Measurements from ENCODE around the gene XXYLT1. TPM values are rescaled to one million over a fixed set of nuclear protein-coding genes. Genes with fewer than 3 reads are reported as not detected.

Gene XXYLT1
- total RNA-seq, 1 donor from 2014 or later = 9.8 TPM

GRCh38 chr3:195212749-195213375 is 58.1 kb downstream of the XXYLT1 start:
- DNase-seq (peak; percentile 23), ATAC-seq (no peak)
- Histone ChIP-seq H3K27ac (no peak overlapping the region), H3K27me3 (no peaks in the 10 kb centered on the region), H3K4me1 (peaks cover 23% of the 10 kb centered on the region), H3K4me3 (no peak overlapping the region), H3K9me3 (no peaks in the 10 kb centered on the region), H3K36me3 (no peaks in the 10 kb centered on the region)
- intact Hi-C loops (cut with DNase I) = no loop called here
- TF ChIP-seq, protein P1, sequence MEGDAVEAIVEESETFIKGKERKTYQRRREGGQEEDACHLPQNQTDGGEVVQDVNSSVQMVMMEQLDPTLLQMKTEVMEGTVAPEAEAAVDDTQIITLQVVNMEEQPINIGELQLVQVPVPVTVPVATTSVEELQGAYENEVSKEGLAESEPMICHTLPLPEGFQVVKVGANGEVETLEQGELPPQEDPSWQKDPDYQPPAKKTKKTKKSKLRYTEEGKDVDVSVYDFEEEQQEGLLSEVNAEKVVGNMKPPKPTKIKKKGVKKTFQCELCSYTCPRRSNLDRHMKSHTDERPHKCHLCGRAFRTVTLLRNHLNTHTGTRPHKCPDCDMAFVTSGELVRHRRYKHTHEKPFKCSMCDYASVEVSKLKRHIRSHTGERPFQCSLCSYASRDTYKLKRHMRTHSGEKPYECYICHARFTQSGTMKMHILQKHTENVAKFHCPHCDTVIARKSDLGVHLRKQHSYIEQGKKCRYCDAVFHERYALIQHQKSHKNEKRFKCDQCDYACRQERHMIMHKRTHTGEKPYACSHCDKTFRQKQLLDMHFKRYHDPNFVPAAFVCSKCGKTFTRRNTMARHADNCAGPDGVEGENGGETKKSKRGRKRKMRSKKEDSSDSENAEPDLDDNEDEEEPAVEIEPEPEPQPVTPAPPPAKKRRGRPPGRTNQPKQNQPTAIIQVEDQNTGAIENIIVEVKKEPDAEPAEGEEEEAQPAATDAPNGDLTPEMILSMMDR (IDR thresholded peaks at IDR 0.05) = no peak

- Histone ChIP-seq H3K4me1 (peaks cover 24% of the 10 kb centered on the region), H3K27me3 (no peaks in the 10 kb centered on the region), H3K4me3 (no peak overlapping the region), H3K36me3 (no peaks in the 10 kb centered on the region), H3K27ac (no peak overlapping the region), H3K9me3 (no peaks in the 10 kb centered on the region)
- no peak for ATAC-seq
- TF ChIP-seq, protein P1 (IDR thresholded peaks at IDR 0.05) = no peak
- intact Hi-C loops (cut with DNase I) = no loop called here
- peak; percentile 36 for DNase-seq
Measured at GRCh38 chr3:195212033-195212748, 58.8 kb downstream of the XXYLT1 start.

GRCh38 chr3:195210266-195210973 is 60.5 kb downstream of the XXYLT1 start:
- H3K9me3 ChIP-seq = no peaks in the 10 kb centered on the region
- intact Hi-C loops (cut with DNase I) = no loop called here
- ATAC-seq (peak; percentile 38), DNase-seq (no peak)
- peak overlapping the region; percentile 0 for H3K4me3 ChIP-seq
- H3K36me3 ChIP-seq = no peaks in the 10 kb centered on the region
- H3K27me3 ChIP-seq = no peaks in the 10 kb centered on the region
- TF ChIP-seq, protein P1 (IDR thresholded peaks at IDR 0.05) = no peak
- peaks cover 30% of the 10 kb centered on the region for H3K4me1 ChIP-seq
- peak overlapping the region; percentile 78 for H3K27ac ChIP-seq

GRCh38 chr3:195209847-195210265 is 61.1 kb downstream of the XXYLT1 start:
- Histone ChIP-seq H3K4me3 (no peak overlapping the region), H3K9me3 (no peaks in the 10 kb centered on the region), H3K36me3 (no peaks in the 10 kb centered on the region), H3K27me3 (no peaks in the 10 kb centered on the region), H3K4me1 (peaks cover 36% of the 10 kb centered on the region), H3K27ac (peak overlapping the region; percentile 78)
- TF ChIP-seq, protein P1 (IDR thresholded peaks at IDR 0.05) = no peak
- ATAC-seq (peak; percentile 60), DNase-seq (peak; percentile 68)
- intact Hi-C loops (cut with DNase I) = no loop called here

DNA sequence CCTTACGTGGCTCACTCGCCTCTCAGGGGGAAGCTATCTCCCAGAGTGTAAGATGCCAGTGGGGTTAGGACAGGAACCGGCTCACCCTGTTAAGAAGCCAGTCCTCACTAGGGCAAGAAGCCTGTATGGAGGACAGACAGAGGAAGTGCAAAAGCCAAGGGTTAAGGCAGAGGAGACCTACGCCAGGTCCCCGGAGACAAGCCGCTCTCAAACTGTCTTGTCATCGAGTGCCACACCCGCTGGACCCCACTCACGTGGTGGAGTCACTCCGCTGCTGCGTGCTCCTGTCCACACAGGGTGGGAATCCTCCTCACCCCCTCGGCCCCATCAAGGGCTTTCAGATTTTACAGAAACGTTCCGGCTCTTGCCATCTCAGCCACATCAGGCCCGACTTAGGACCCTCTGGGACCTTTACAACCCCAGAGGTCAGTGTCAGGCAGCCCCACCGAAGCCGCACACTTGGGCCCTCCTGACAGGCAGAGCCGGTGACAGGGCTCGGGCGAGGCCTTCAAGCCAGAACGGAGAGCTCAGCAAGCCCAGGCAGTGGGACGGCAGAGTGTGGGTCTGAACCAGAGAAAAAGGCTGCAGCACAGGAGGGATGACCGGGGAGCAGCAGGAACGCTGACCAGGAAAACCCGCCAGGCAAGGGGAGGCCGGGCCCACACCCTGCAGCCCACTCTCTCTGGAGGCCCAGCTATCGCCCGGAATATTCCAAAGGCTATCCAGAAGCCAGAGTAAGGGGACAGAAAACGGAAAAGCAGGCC is 61.7 kb downstream of the XXYLT1 start:
- peak; percentile 63 for DNase-seq
- intact Hi-C loops (cut with DNase I) = no loop called here
- H3K27me3 ChIP-seq = no peaks in the 10 kb centered on the region
- H3K4me3 ChIP-seq = no peak overlapping the region
- H3K36me3 ChIP-seq = no peaks in the 10 kb centered on the region
- peak overlapping the region; percentile 78 for H3K27ac ChIP-seq
- peaks cover 42% of the 10 kb centered on the region for H3K4me1 ChIP-seq
- TF ChIP-seq, protein P1 (IDR thresholded peaks at IDR 0.05) = no peak
- peak; percentile 4 for ATAC-seq
- H3K9me3 ChIP-seq = no peaks in the 10 kb centered on the region
